IMR-90 (cell line): ENCODE results near the gene COL18A1. TPM values are rescaled to one million over a fixed set of nuclear protein-coding genes. Genes with fewer than 3 reads are reported as not detected.
A peak's percentile ranks its signal among the peaks of the same experiment; 100 is the strongest.

Source experiments
- ATAC-seq: fragments of 200-7000 bp; cut with Tn5 transposase; 2 replicates; pipeline ENCODE4 v1.9.1; 2020; ENCODE audit warnings: low read depth, mild to moderate bottlenecking, moderate library complexity
- BruUV-seq: library from RNA; stranded (reverse); fragments of 400-500 nt; replicated peaks from 2 replicates; lab custom pipeline; 2021; lab: Mats Ljungman, UMichigan
- CTCF ChIA-PET: fragments of 300-600 bp; formaldehyde crosslinking; extraction: SDS; loops from one replicate; lab custom pipeline; 2021; ENCODE audit warnings: antibody characterized with exemption; lab: Yijun Ruan, JAX
- POLR2A ChIA-PET: fragments of 300-600 bp; sonication (Branson Sonifier 250); formaldehyde crosslinking; loops from one replicate; lab custom pipeline; 2022; ENCODE audit warnings: antibody characterized with exemption; ENCODE audit not compliant: unreplicated experiment; lab: Charles Lee
- DNase-seq: peaks from one replicate; pipeline ENCODE4 v3.0.0; 2013
- H2AFZ ChIP-seq: replicated peaks from 2 replicates; pipeline ENCODE3; 2013; ENCODE audit warnings: low read length, mild to moderate bottlenecking; ENCODE audit not compliant: poor library complexity
- H2AK5ac ChIP-seq: 2 replicates; pipeline ENCODE4 v1.6.1; 2013; ENCODE audit warnings: low read depth, low read length, inconsistent platforms
- H2AK9ac ChIP-seq: replicated peaks from 2 replicates; pipeline ENCODE3; 2013; ENCODE audit warnings: mild to moderate bottlenecking, low read depth, low read length, moderate library complexity; ENCODE audit not compliant: poor library complexity
- H2BK120ac ChIP-seq: 2 replicates; pipeline ENCODE4 v1.6.1; 2013; ENCODE audit warnings: low read depth, low read length, inconsistent platforms
- H2BK15ac ChIP-seq: 3 replicates; pipeline ENCODE4 v1.6.1; 2013; ENCODE audit warnings: low read depth, low read length, inconsistent platforms
- H2BK20ac ChIP-seq: 2 replicates; pipeline ENCODE4 v1.6.1; 2013; ENCODE audit warnings: low read depth, mild to moderate bottlenecking, inconsistent platforms, low read length, moderate library complexity
- H2BK5ac ChIP-seq: 2 replicates; pipeline ENCODE4 v1.6.1; 2013; ENCODE audit warnings: mild to moderate bottlenecking, low read depth, low read length, inconsistent platforms; ENCODE audit not compliant: poor library complexity, severe bottlenecking
- H3K14ac ChIP-seq: replicated peaks from 2 replicates; pipeline ENCODE4 v1.6.1; 2013; ENCODE audit warnings: low read depth, low read length, inconsistent platforms
- H3K18ac ChIP-seq: 2 replicates; pipeline ENCODE4 v1.6.1; 2013; ENCODE audit warnings: low read depth, low read length, control low read depth
- H3K23ac ChIP-seq: 2 replicates; pipeline ENCODE4 v1.6.1; 2013; ENCODE audit warnings: low read depth, low read length, inconsistent platforms
- H3K27ac ChIP-seq: 2 replicates; pipeline ENCODE4 v1.5.1; 2013; ENCODE audit warnings: mild to moderate bottlenecking, control low read depth, low read length; ENCODE audit not compliant: insufficient read depth
- H3K27me3 ChIP-seq: 2 replicates; pipeline ENCODE4 v1.6.1; 2013; ENCODE audit warnings: low read length; ENCODE audit not compliant: control insufficient read depth, insufficient read depth
- H3K36me3 ChIP-seq: 2 replicates; pipeline ENCODE4 v1.6.1; 2013; ENCODE audit warnings: low read length, mixed read lengths; ENCODE audit not compliant: control insufficient read depth, insufficient read depth
- H3K4ac ChIP-seq: 2 replicates; pipeline ENCODE4 v1.6.1; 2013; ENCODE audit warnings: low read depth, low read length, inconsistent platforms
- H3K4me1 ChIP-seq: 2 replicates; pipeline ENCODE4 v1.6.1; 2013; ENCODE audit warnings: low read length, mixed read lengths; ENCODE audit not compliant: control insufficient read depth, insufficient read depth
- H3K4me2 ChIP-seq: 2 replicates; pipeline ENCODE4 v1.6.1; 2013; ENCODE audit warnings: low read depth, mild to moderate bottlenecking, control low read depth, low read length, moderate library complexity
- H3K4me3 ChIP-seq: 2 replicates; pipeline ENCODE4 v1.5.1; 2013; ENCODE audit warnings: low read depth, mild to moderate bottlenecking, control low read depth, low read length, moderate library complexity; ENCODE audit not compliant: insufficient read depth
- H3K56ac ChIP-seq: 2 replicates; pipeline ENCODE4 v1.6.1; 2013; ENCODE audit warnings: low read length, inconsistent platforms; ENCODE audit not compliant: insufficient read depth; ENCODE audit errors: extremely low read depth
- H3K79me1 ChIP-seq, 2 experiments: 2 replicates each; pipeline ENCODE4 v1.6.1; 2013; ENCODE audit warnings: low read length in 2 of 2, inconsistent platforms in 1 of 2, low read depth in 1 of 2
- H3K9ac ChIP-seq: 2 replicates; pipeline ENCODE4 v1.6.1; 2013; ENCODE audit warnings: low read depth, low read length, control low read depth
- H3K9me1 ChIP-seq: 2 replicates; pipeline ENCODE4 v1.6.1; 2013; ENCODE audit warnings: low read length, inconsistent platforms; ENCODE audit not compliant: insufficient read depth
- H3K9me3 ChIP-seq: 2 replicates; pipeline ENCODE4 v1.6.1; 2013; ENCODE audit warnings: low read length; ENCODE audit not compliant: control insufficient read depth, insufficient read depth
- H4K20me1 ChIP-seq: 2 replicates; pipeline ENCODE4 v1.6.1; 2013; ENCODE audit warnings: low read length, inconsistent platforms; ENCODE audit not compliant: insufficient read depth
- H4K5ac ChIP-seq: 2 replicates; pipeline ENCODE4 v1.6.1; 2013; ENCODE audit warnings: mild to moderate bottlenecking, low read depth, low read length, control low read depth
- H4K8ac ChIP-seq, 2 experiments: 2 replicates each; pipeline ENCODE4 v1.6.1; 2013; ENCODE audit warnings: low read depth in 2 of 2, low read length in 2 of 2, control low read depth in 1 of 2, inconsistent platforms in 1 of 2
- H4K91ac ChIP-seq: 2 replicates; pipeline ENCODE4 v1.6.1; 2013; ENCODE audit warnings: low read depth, low read length, inconsistent platforms; ENCODE audit not compliant: insufficient read depth
- BHLHE40 ChIP-seq: fragments of 150-350 bp; IDR thresholded peaks from 2 replicates; pipeline ENCODE4 v1.6.1; 2016; ENCODE audit warnings: mild to moderate bottlenecking, low read depth, low read length
- ELK1 ChIP-seq: fragments of 150-350 bp; IDR thresholded peaks from 2 replicates; pipeline ENCODE4 v1.6.1; 2016; ENCODE audit warnings: low read depth, mild to moderate bottlenecking, low read length, moderate library complexity, borderline replicate concordance
- RCOR1 ChIP-seq: IDR thresholded peaks from 2 replicates; pipeline ENCODE4 v1.6.1; 2012; ENCODE audit warnings: mild to moderate bottlenecking, low read length, improper control_type of control experiment; ENCODE audit not compliant: insufficient replicate concordance
- SMC3 ChIP-seq: fragments of 150-350 bp; IDR thresholded peaks from 2 replicates; pipeline ENCODE4 v1.6.1; 2016; ENCODE audit warnings: low read depth, mild to moderate bottlenecking, antibody characterized with exemption, low read length, moderate library complexity
- WGBS, 2 experiments: methylation state at CpG; one replicate each; pipeline versions ENCODE4 v1.1.5 to v1.1.7; 2013; ENCODE audit warnings: missing lambda C conversion rate in 2 of 2; ENCODE audit not compliant: insufficient read length in 1 of 2; ENCODE audit errors: extremely low coverage in 2 of 2; 5-methylcytosine and 5-hydroxymethylcytosine counted together
- dilution Hi-C: fragments of 300-500 bp; cut with HindIII; formaldehyde crosslinking; loops from one replicate; pipeline ENCODE4 v1.14.3; 2018; ENCODE audit warnings: low sequenced_read_pairs; ENCODE audit not compliant: unreplicated experiment
- in situ Hi-C: fragments of 300-500 bp; cut with MboI; formaldehyde crosslinking; loops from 3 replicates; pipeline ENCODE4 v1.14.3; 2019; ENCODE audit warnings: low sequenced_read_pairs, inconsistent platforms, mixed read lengths
- intact Hi-C: fragments of 100-400 bp; cut with micrococcal nuclease; formaldehyde crosslinking; loops from 2 replicates; pipeline ENCODE4 v1.10.0; 2022
- polyA plus RNA-seq, 3 experiments: library from polyadenylated mRNA; depleted of rRNA; stranded (reverse); fragments of >200 nt; gene quantifications; 2 replicates each; pipeline ENCODE4 v1.2.3, GENCODE V29; 2012; ENCODE audit warnings: low replicate concordance in 1 of 3
- total RNA-seq: library from RNA; depleted of rRNA; stranded (reverse); fragments of >200 nt; gene quantifications from 2 replicates; pipeline ENCODE4 v1.2.3, GENCODE V29; 2012

Gene COL18A1
- total and polyA plus RNA-seq, 2 of the 4 experiments (the other 2 are of a cell fraction) = 4.3 to 46.7 TPM

GRCh38 chr21:45529785-45530422 is 124.9 kb downstream of the COL18A1 start:
- Histone ChIP-seq H3K14ac (no peak overlapping the region; the same call in 1 of the 2 replicates), H4K20me1 (no peaks in the 10 kb centered on the region; the same call in 1 of the 2 replicates), H2BK15ac (no peak overlapping the region), H2BK20ac (no peak overlapping the region), H4K8ac (no peak overlapping the region), H2AK5ac (no peak overlapping the region), H3K56ac (no peak overlapping the region), H4K91ac (no peak overlapping the region), H3K9me1 (peaks cover 14% of the 10 kb centered on the region), H3K79me1 (peaks cover 8 to 13% of the 10 kb centered on the region in 2 experiments; a peak in 2 of 4 replicates), H2AK9ac (peak overlapping the region; percentile 82), H2BK5ac (peak overlapping the region; percentile 55), H3K4ac (no peak overlapping the region), H3K23ac (no peak overlapping the region), H4K5ac (no peak overlapping the region), H3K27me3 (no peaks in the 10 kb centered on the region), H3K9me3 (no peaks in the 10 kb centered on the region), H3K36me3 (peaks cover 19% of the 10 kb centered on the region), H3K4me1 (peaks cover 4% of the 10 kb centered on the region), H3K4me3 (no peak overlapping the region), H2AFZ (peak overlapping the region; percentile 69), H3K18ac (no peak overlapping the region), H3K9ac (no peak overlapping the region), H2BK120ac (no peak overlapping the region), H3K4me2 (no peak overlapping the region), H3K27ac (no peak overlapping the region)
- dilution Hi-C loops = no loop called here
- 94% methylated on average over 7 of the region's 11 CpGs; no CpG with 5 or more reads in 1 of the 2 experiments for WGBS, 2 experiments
- in situ Hi-C loops = no loop called here
- DNase-seq (no peak), ATAC-seq (no peak)
- ChIA-PET CTCF (no interaction called here), POLR2A (no interaction called here)
- TF ChIP-seq RCOR1 = no peak
- TF ChIP-seq SMC3 = no peak
- TF ChIP-seq ELK1 = no peak
- no peak for TF ChIP-seq BHLHE40
- BruUV-seq = no TSS peak
- intact Hi-C loops = no loop called here
